Chondrocyte (in vitro differentiated cells): ENCODE results near the gene HOXA7. TPM values are rescaled to one million over a fixed set of nuclear protein-coding genes. Genes with fewer than 3 reads are reported as not detected.
A peak's percentile ranks its signal among the peaks of the same experiment; 100 is the strongest.

Source experiments
- DNase-seq: peaks from one replicate; pipeline ENCODE4 v3.0.0; 2021; ENCODE audit warnings: mixed read lengths, low spot score
- H3K27ac Mint-ChIP-seq: one replicate; pipeline ENCODE4 v1.8.0; 2021; ENCODE audit warnings: mild to moderate bottlenecking, moderate library complexity, mixed read lengths; ENCODE audit not compliant: unreplicated experiment
- H3K27me3 Mint-ChIP-seq: 2 replicates; pipeline ENCODE4 v1.8.0; 2021; ENCODE audit warnings: low read depth, mixed read lengths
- H3K36me3 Mint-ChIP-seq: 2 replicates; pipeline ENCODE4 v1.8.0; 2021; ENCODE audit warnings: low read depth, mixed read lengths
- H3K4me1 Mint-ChIP-seq: 2 replicates; pipeline ENCODE4 v1.8.0; 2021; ENCODE audit warnings: low read depth, mild to moderate bottlenecking, mixed read lengths
- H3K4me3 Mint-ChIP-seq: one replicate; pipeline ENCODE4 v1.8.0; 2021; ENCODE audit warnings: mild to moderate bottlenecking, moderate library complexity, mixed read lengths; ENCODE audit not compliant: unreplicated experiment
- H3K9me3 Mint-ChIP-seq: 2 replicates; pipeline ENCODE4 v1.8.0; 2021; ENCODE audit warnings: low read depth, mixed read lengths
- total RNA-seq: library from RNA; stranded (reverse); gene quantifications from 3 replicates; pipeline ENCODE4 v1.2.1, GENCODE V29; 2021
- TF ChIP-seq, protein P1 (sequence below): fragments of 200-600 bp; sonication (generic); IDR thresholded peaks from 2 replicates; pipeline ENCODE4 v1.5.0; 2021; ENCODE audit warnings: antibody characterized with exemption, mild to moderate bottlenecking, moderate library complexity

HOXA7 gene
- total RNA-seq, 1 donor from 2014 or later, result not detected

DNA sequence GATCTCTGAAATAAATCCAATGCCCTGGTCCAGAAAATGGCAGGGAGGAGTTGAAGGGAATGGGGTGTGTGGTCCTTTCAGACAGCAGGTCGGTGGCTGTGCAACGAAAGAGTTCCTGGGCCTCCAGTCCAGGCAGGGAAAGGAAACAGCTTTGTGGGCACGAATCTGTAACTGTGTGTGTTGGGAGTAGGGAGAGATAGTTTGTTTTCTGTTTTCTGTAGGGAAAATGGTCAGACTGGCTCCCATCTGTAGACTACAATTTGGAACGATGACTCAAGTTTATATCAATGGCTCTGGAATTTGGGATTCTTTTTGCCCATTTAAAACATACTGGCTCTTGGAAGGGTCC lies 11.4 kb upstream of the HOXA7 start:
- H3K27me3 Mint-ChIP-seq, result peaks cover 76% of the 10 kb centered on the region
- no peak overlapping the region for H3K27ac Mint-ChIP-seq
- H3K4me3 Mint-ChIP-seq, result no peak overlapping the region

GRCh38 chr7:27166531-27167505 lies 10.3 kb upstream of the HOXA7 start:
- TF ChIP-seq, protein P1, sequence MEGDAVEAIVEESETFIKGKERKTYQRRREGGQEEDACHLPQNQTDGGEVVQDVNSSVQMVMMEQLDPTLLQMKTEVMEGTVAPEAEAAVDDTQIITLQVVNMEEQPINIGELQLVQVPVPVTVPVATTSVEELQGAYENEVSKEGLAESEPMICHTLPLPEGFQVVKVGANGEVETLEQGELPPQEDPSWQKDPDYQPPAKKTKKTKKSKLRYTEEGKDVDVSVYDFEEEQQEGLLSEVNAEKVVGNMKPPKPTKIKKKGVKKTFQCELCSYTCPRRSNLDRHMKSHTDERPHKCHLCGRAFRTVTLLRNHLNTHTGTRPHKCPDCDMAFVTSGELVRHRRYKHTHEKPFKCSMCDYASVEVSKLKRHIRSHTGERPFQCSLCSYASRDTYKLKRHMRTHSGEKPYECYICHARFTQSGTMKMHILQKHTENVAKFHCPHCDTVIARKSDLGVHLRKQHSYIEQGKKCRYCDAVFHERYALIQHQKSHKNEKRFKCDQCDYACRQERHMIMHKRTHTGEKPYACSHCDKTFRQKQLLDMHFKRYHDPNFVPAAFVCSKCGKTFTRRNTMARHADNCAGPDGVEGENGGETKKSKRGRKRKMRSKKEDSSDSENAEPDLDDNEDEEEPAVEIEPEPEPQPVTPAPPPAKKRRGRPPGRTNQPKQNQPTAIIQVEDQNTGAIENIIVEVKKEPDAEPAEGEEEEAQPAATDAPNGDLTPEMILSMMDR, result no peak
- peaks cover 4% of the 10 kb centered on the region for H3K36me3 Mint-ChIP-seq
- peaks cover 9% of the 10 kb centered on the region for H3K4me1 Mint-ChIP-seq
- no peak overlapping the region for H3K4me3 Mint-ChIP-seq
- H3K27me3 Mint-ChIP-seq, result peaks cover 76% of the 10 kb centered on the region
- H3K9me3 Mint-ChIP-seq, result no peaks in the 10 kb centered on the region
- peak; percentile 66 for DNase-seq
- H3K27ac Mint-ChIP-seq, result no peak overlapping the region

More for the DNA sequence above, 11.4 kb upstream of the HOXA7 start:
- H3K9me3 Mint-ChIP-seq, result no peaks in the 10 kb centered on the region
- peaks cover 5% of the 10 kb centered on the region for H3K36me3 Mint-ChIP-seq
- H3K4me1 Mint-ChIP-seq, result peaks cover 14% of the 10 kb centered on the region
- TF ChIP-seq, protein P1, result no peak
- DNase-seq, result peak; percentile 4

- peaks cover 4% of the 10 kb centered on the region for H3K36me3 Mint-ChIP-seq
- H3K9me3 Mint-ChIP-seq, result no peaks in the 10 kb centered on the region
- peaks cover 10% of the 10 kb centered on the region for H3K4me1 Mint-ChIP-seq
- no peak overlapping the region for H3K27ac Mint-ChIP-seq
- H3K4me3 Mint-ChIP-seq, result no peak overlapping the region
- peaks cover 73% of the 10 kb centered on the region for H3K27me3 Mint-ChIP-seq
- TF ChIP-seq, protein P1, result no peak
- no peak for DNase-seq
Observed at GRCh38 chr7:27165996-27166530, 9.6 kb upstream of the HOXA7 start.

- TF ChIP-seq, protein P1, result no peak
- Mint-ChIP-seq H3K27me3 (peaks cover 70% of the 10 kb centered on the region), H3K9me3 (no peaks in the 10 kb centered on the region), H3K4me1 (peaks cover 12% of the 10 kb centered on the region), H3K36me3 (peaks cover 4% of the 10 kb centered on the region), H3K27ac (no peak within 1 kb of the TSS), H3K4me3 (no peak within 1 kb of the TSS)
- DNase-seq, result peak; percentile 72
Observed at GRCh38 chr7:27165089-27165995, 8.9 kb upstream of the HOXA7 start, which contains the start of gene HOXA9. Gene HOXA9 (minus strand): TSS chr7:27165537. CDS start chr7:27165457, 80 bp downstream.
